GM18511 (cell line): ENCODE data around the gene LMO7.
"Not testable (repeated sequence)": the region's sequence is repeated elsewhere in the genome, so short reads cannot be mapped to it uniquely, and the experiment has no call there.

Experiments
- ATAC-seq: cut with Tn5 transposase; IDR thresholded peaks from one replicate; pipeline ENCODE4 v1.9.1; 2021; ENCODE audit warnings: mild to moderate bottlenecking, moderate library complexity; ENCODE audit not compliant: unreplicated experiment

The LMO7 gene

GRCh38 chr13:75738841-75739240 lies 102.7 kb downstream of the LMO7 start:
- ATAC-seq, result no peak

DNA sequence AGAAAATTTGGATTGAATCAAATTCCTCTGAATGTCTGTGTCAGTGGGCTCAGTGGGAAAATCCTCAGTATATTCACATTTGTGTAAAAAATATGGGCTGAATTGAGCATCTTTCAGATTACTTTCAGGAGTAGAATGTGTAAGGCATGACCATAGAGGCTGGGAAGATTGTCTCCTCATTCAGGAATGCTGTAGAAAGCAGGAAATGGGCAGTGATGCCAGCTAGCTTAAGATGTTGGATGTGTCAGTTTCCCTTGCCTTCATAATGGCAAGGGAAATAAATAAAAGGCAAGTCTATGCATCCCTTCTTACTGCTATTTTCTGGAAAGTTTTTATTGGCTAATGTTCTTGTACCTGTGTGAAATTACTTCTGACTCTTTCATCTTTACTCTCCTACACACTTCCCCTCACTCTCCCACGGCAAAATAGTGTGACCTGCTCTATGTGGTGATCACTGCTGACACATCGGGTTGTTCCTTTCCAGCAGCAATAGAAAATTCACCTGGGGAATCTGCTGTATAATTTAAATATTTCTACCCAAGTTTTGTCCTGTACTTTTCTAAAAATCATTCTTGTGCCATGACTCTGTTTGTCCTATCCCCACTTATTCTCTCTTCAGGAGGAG lies 103.2 kb downstream of the LMO7 start:
- peak; percentile 64 for ATAC-seq

GRCh38 chr13:75740031-75740430 lies 103.9 kb downstream of the LMO7 start:
- no peak for ATAC-seq

DNA sequence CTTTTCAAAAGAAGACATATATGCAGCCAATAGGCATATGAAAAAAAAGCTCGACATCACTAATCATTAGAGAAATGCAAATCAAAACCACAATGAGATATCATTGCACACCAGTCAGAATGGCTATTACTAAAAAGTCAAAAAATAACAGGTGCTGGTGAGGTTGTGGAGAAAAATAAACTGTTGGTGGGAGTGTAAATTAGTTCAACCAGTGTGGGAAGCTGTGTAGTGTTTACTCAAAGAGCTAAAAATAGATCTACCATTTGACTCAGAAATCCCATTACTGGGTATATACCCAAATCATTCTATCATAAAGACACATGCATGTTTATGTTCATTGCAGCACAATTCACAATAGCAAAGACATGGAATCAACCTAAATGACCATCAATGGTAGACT lies 106.9 kb downstream of the LMO7 start:
- not testable (repeated sequence) for ATAC-seq

- ATAC-seq, result no peak
Observed at GRCh38 chr13:75744127-75744526, 108.0 kb downstream of the LMO7 start.

DNA sequence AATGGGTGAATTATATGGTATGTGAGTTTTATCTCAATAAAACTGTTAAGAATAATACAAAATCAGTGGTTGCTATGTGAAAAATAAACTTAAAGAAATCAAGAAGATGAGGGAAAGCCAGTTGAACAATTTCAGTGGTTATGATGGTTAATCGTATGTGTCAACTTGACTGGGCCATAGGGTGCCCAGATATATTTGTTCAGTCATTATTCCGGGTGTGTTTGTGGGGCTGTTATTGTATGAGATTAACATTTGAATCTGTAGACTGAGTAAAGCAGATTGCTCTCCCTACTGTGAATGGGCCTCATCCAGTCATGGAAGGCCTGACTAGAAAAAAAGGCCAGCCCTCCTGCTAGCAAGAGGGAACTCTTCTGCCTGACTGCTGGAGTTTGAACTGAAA lies 109.3 kb downstream of the LMO7 start:
- no peak for ATAC-seq

GRCh38 chr13:75748874-75749273 lies 112.7 kb downstream of the LMO7 start:
- no peak for ATAC-seq

- no peak for ATAC-seq
Observed at GRCh38 chr13:75749407-75749806, 113.3 kb downstream of the LMO7 start.

DNA sequence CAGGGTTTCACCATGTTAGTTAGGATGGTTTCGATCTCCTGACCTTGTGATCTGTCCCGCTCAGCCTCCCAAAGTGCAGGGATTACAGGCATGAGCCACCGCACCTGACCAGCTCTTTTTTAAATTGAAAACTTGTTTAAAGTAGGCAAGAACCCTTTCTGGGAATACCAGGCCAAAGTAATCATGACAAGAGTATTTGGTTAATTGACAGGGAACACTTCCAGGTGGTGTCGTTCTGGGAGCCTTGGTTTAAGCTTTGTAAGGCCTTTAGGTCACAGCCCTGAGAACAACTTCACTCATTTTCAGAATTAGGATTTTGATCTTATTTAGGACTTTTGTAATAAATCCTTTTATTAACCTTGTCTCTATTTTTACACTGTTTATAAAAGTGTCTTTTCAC lies 115.2 kb downstream of the LMO7 start:
- ATAC-seq, result no peak

- no peak for ATAC-seq
Observed at GRCh38 chr13:75752826-75753225, 116.7 kb downstream of the LMO7 start.

DNA sequence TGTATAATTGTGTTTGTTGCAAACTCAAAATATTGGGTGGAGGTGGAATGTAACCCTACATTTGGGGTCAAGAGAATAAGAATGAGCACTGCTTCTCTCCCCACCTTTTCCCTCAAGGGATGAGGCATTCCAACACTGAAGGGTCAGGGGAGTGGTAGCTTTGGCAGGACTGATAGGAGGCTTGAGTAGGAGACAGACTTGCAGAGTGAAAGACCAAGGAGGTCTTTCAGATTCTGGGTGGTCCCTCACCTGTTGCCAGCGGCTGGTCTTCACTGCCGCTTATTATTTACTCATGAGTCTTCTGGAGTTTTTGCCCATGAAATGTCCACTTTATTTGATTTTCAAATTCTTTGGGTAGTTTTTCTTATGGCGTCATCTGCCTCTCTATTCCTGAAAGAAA lies 118.8 kb downstream of the LMO7 start:
- ATAC-seq, result no peak

- ATAC-seq, result no peak
Observed at GRCh38 chr13:75757336-75757735, 121.2 kb downstream of the LMO7 start.

DNA sequence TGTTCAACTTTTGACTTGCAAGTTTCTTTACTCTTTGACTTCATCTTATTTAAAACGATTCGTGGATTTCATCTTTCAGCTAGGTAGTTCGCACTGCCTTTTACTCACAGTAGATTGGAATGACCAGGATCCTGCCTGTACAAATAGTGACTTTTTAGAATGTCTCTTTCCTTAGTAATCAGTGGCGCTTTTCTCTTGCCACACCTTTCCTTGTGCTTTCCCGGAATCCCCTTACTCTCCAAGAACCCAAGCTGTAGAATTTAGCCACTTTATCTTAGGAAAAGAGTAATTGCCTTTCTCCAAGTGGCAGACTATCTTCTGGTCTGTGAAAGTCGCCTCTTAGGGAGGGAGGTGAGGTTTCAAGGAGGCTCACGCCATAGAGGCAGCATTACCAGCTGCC lies 123.4 kb downstream of the LMO7 start:
- ATAC-seq, result no peak

DNA sequence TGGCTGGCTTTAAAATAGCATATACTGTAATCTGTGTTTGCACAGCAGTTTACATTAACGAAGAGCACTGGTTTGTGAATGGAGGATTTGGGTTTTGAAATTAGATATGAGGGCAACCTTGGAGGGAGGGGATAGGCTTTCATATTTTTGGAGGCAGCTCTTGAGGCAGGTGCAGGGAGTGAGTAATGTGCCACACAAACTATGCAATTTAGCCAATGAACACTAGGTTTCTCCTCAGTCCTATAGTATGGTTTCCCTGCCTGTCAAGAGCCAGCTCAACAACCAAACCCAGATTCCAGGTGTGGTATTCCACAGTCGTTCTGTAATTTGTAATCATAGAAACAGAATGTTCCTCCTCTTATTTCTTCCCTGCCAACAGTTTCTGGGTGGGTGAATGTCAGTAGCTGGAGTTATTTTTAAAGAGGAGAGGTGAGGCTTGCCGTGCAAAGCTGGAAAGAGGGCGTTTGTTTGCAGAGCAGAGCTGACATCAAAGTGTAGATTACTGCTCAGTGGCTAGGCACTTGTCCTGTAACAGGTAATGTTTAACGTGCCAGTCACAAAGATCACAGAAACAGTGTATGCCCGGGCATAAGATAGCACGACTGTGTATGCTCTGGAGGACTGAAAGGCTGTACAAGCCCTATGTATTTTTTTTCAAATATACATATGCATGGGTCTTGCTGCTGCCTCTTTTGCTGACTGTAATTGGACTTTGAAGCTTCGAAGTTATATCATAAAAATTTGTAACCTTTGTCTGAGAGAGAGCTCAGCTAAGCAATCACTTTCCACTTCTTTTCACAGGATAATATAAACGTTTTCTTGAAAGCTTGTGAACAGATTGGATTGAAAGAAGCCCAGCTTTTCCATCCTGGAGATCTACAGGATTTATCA lies 124.2 kb downstream of the LMO7 start:
- peak; percentile 28 for ATAC-seq

DNA sequence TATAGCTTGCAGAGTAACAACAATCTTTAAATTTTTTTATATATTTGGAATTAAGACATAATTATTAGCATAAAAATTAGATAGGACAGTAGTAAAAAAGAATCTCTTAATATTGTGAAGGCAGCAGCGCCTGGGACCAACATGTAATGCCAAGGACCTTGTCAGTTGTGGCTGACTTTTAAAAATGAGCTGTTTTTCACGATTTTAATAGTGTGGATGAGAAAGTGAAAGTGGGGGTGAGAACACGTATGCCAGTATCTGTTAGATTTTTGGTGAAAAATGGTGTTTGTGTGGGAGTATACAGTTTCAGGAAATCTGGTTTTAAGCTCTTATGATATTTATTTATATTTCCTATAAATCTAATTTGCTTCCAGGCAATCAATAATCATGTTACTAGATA lies 125.2 kb downstream of the LMO7 start:
- ATAC-seq, result peak; percentile 39

GRCh38 chr13:75762076-75762937 lies 126.2 kb downstream of the LMO7 start:
- ATAC-seq, result peak; percentile 98

GRCh38 chr13:75762955-75763354 lies 126.8 kb downstream of the LMO7 start:
- ATAC-seq, result peak; percentile 1

GRCh38 chr13:75763512-75763911 lies 127.4 kb downstream of the LMO7 start:
- ATAC-seq, result no peak

GRCh38 chr13:75764251-75764925 lies 128.3 kb downstream of the LMO7 start:
- no peak for ATAC-seq

- no peak for ATAC-seq
Observed at GRCh38 chr13:75764926-75765310, 128.8 kb downstream of the LMO7 start.

- ATAC-seq, result no peak
Observed at GRCh38 chr13:75766636-75767035, 130.5 kb downstream of the LMO7 start.
